HG03196 (cell line): ENCODE measurements around the gene SLC12A7.

Source experiments
- ATAC-seq: cut with Tn5 transposase; IDR thresholded peaks from one replicate; pipeline ENCODE4 v1.9.1; 2021; ENCODE audit not compliant: unreplicated experiment

Gene SLC12A7

DNA sequence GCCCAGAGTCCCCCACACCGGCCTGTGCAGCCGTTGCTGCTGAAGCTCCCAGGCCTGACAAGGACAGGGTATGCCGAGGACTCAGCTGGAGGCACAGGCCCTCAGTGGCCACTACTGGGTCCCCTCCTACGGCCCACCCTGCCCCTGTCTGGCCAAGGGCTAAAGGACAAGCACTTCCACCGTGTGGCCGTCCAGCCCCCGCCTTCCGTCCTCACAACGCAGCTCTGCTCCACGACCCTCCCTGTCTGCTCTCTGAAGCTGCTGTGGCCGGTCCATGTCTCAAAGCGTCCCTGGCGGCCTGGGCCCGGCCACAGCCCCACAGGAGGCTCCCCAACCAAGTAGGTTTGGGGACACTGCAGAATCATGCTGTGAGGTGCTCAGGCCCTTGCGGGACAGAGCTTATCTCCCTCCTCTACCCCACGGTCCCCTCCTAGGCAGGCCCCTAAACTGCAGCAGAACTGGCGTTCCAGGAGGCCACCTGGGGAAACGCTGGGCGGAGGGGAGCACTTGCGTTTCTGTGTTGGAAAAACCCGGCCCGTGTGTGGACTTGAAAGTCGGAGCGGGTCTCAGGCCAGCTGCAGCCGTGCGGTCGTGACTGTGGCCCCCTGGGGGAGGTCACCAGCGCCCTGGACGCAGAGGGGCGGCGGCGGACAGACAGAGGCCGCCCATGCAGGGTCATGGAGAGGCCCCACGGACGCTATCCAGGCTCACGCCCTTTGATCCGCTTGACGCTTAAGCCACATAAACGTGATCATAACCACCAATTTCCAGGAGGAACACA is 57.7 kb downstream of the SLC12A7 start:
- ATAC-seq, result no peak

GRCh38 chr5:1053391-1054017 is 58.4 kb downstream of the SLC12A7 start:
- ATAC-seq, result no peak

GRCh38 chr5:1052641-1053390 is 59.0 kb downstream of the SLC12A7 start:
- no peak for ATAC-seq

- ATAC-seq, result no peak
Measured at GRCh38 chr5:1052076-1052475, 59.8 kb downstream of the SLC12A7 start.

- no peak for ATAC-seq
Measured at GRCh38 chr5:1051366-1051720, 60.5 kb downstream of the SLC12A7 start.

GRCh38 chr5:1050423-1051365 is 61.2 kb downstream of the SLC12A7 start:
- ATAC-seq, result no peak

DNA sequence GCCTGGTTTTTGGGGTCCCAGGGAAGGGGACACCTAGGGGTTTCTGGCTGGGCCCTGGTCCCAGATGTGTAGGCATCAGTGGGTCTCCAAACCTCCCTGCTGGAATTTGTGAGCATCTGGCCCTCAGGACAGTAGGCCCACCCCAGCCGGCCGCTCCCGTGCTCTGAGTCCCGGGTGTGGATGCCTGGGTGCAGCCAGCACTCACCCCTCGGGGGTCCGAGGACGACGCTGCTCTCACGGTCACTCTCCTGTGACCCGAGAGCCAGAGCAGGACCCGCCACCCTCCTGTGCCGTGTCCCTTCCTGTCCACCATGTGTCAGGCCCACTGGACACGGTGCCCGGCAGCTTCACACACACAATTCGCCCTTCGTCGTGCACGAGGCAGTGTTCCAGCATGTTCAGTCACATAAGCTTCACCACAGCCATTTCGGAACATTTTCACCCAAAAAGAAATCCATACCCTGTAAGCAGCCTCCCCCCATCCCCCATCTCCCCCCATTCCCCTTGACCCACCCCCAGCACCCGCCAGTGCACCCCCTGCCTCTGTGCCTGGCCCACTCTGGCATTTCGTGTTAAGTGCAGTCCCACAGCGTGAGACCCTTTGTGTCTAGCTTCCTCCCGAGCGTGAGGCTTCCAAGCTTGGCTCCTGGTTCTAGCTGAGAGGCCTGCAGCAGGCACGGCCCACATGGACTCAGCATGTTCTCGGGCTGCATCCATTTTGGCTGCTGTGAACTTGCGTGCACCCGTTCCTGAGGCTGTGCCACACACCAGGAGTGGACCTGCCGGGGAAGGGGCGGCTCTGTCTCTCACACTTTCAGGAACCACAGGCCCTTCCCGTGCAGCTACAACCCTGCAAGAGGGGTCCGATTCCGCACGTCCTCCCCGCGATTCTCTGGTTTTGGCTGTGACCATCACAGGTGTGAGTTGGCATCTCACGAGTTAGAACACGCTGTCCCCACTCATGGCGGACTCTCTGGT is 62.7 kb downstream of the SLC12A7 start:
- ATAC-seq, result no peak

DNA sequence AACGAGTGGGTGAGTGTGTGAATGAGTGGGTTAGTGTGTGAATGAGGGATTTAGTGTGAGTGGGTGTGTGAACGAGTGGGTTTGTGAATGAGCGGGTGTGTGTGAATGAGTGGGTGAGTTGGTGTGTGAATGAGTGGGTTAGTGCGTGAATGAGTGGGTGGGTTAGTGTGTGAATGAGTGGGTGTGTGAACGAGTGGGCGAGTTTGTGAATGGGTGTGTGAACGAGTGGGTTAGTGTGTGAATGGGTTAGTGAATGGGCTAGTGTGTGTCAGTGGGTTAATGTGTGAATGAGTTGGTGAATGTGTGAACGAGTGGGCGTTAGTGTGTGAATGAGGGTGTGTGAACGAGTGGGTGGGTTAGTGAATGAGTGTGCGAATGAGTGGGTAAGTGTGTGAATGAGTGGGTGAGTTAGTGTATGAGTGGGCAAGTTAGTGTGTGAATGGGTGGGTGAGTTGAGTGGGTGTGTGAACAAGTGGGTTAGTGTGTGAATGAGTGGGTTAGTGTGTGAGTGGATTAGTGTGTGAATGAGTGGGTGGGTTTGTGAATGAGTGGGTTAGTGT is 63.6 kb downstream of the SLC12A7 start:
- ATAC-seq, result no peak

DNA sequence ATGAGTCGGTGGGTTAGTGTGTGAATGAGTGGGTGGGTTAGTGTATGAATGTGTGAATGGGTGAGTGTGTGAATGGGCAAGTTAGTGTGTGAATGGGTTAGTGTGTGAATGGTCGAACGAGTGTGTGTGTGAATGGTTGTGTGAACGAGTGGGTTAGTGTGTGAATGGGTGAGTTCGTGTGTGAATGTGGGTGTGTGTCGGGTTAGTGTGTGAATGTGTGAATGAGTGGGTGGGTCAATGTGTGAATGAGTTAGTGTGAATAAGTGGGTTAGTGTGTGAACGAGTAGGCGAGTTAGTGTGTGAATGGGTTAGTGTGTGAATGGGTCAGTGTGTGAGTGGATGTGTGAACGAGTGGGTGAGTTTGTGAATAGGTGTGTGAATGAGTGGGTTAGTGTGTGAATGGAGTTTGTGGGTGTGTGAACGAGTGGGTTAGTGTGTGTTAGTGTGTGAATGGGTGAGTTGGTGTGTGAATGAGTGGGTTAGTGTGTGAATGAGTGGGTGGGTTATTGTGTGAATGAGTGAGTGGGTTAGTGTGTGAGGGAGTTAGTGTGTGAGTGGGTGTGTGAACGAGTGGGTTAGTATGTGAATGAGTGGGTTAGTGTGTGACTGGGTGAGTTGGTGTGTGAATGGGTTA is 64.4 kb downstream of the SLC12A7 start:
- no peak for ATAC-seq

DNA sequence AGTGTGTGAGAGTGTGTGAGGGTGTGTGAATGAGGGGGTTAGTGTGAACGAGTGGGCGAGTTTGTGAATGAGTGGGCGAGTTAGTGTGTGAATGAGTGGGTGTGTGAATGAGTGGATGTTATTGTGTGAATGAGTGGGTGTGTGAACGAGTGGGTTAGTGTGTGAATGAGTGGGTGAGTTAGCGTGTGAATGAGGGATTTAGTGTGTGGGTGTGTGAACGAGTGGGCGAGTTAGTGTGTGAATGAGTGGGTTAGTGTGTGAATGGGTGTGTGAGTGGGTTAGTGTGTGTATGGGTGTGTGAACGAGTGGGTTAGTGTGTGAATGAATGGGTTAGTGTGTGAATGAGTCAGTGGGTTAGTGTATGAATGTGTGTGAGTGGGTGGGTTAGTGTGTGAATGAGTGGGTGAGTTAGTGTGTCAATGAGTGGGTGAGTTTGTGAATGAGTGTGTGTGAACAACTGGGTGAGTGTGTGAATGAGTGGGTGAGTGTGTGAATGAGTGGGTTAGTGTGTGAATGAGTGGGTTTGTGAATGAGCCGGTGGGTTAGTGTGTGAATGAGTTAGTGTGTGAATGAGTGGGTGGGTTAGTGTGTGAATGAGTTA is 65.8 kb downstream of the SLC12A7 start:
- no peak for ATAC-seq

- no peak for ATAC-seq
Measured at GRCh38 chr5:1044117-1044516, 67.7 kb downstream of the SLC12A7 start.

DNA sequence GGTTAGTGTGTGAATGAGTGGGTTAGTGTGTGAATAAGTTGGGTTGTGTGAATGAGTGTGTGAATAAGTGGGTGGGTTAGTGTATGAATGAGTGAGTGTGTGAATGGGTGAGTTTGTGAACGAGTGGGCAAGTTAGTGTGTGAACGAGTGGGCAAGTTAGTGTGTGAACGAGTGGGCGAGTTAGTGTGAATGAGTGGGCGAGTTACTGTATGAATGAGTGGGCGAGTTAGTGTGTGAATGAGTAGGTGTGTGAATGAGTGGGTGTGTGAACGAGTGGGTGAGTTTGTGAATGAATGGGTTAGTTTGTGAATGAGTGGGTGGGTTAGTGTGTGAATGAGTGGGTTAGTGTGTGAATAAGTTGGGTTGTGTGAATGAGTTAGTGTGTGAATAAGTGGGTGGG is 68.5 kb downstream of the SLC12A7 start:
- ATAC-seq, result no peak

DNA sequence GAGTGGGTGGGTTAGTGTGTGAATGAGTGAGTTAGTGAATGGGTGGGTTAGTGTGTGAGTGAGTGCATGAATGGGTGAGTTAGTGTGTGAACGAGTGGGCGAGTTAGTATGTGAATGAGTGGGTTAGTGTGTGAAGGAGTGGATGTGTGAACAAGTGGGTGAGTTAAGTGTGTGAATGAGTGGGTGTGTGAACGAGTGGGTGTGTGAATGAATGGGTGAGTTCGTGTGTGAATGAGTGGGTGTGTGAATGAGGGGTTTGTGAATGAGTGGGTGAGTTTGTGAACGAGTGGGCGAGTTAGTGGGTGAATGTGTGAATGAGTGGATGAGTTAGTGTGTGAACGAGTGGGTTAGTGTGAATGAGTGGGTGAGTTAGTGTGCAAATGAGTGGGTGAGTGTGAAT is 69.2 kb downstream of the SLC12A7 start:
- no peak for ATAC-seq

DNA sequence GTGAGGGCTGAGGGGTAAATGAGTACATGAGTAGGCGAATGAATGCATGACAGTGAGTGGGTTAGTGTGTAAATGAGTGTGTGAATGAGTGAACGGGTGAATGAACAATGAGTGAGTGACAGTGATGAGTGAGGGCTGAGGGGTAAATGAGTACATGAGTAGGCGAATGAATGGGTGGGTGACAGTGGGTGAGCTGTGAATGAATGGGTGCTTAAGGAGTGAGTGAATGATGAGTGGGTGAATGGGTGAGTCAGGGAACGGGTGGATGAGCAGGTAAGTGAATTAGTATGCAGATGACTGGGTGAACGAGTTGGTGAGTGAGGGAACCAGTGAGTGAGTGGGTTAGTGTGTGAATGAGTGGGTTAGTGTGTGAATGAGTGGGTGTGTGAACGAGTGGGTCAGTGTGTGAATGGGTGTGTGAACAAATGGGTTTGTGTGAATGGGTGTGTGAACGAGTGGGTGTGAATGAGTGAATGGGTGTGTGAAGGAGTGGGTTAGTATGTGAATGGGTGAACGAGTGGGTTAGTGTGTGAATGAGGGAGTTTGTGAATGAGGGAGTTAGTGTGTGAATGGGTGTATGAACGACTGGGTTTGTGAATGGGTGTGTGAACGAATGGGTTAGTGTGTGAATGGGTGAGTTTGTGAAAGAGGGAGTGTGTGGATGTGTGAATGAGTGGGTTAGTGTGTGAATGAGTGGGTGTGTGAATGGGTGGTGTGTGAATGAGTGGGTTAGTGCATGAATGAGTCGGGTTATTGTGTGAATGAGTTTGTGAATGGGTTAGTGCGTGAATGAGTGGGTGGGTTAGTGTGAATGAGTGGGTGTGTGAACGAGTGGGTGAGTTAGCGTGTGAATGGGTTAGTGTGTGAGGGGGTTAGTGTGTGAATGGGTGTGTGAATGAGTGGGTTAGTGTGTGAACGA is 70.4 kb downstream of the SLC12A7 start:
- no peak for ATAC-seq

GRCh38 chr5:1040571-1040970 is 71.3 kb downstream of the SLC12A7 start:
- no peak for ATAC-seq

DNA sequence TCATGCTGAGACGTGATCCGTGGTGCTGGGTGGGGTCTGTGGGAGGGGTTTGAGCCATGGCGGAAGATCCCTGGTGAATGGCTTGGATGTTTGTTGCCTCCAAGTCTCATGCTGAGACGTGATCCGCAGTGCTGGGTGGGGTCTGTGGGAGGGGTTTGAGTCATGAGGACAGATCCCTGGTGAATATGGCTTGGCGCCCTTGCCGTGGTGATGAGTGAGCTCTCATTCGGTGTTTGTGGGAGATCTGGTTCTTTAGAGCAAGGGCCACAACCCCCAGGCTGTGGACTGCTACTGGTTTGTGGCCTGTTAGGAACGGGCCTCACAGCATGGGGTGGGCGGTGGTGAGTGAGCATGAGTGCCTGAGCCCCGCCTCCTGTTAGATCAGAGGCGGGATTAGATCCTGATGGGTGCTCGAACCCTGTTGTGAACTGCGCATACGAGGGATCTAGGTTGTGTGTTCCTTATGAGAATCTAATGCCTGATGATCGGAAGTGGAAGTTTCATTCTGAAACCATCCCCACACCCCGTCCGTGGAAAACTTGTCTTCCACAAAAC is 72.1 kb downstream of the SLC12A7 start:
- ATAC-seq, result no peak

- ATAC-seq, result no peak
Measured at GRCh38 chr5:1039210-1039548, 72.7 kb downstream of the SLC12A7 start.
